ENCODE results near the gene KCNMA1. TPM values are rescaled to one million over a fixed set of nuclear protein-coding genes. Genes with fewer than 3 reads are reported as not detected.

The KCNMA1 gene
- polyA plus RNA-seq, 4 donors = 2.7 to 8.6 (median 7.7) TPM

DNA sequence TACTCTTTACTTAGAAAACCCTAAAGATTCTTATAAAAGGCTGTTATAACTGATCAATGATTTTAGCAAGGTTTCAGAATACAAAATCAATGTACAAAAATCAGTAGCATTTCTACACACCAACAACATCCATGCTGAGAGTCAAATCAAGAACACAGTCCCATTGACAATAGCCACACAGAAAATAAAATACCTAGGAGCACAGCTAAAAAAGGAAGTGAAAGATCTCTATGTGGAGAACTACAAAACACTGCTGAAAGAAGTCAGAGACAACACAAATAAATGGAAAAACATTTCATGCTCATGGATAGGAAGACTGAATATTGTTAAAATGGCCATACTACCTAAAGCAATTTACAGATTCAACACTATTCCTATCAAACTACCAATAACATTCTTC, 427.0 kb downstream of the KCNMA1 start:
- H3K27ac ChIP-seq (ENCODE audit: low read depth in 1 of 3, low read length in 2 of 3) = no peak overlapping the region
- FAIRE-seq (no peak), DNase-seq (no peak)
- no peaks in the 10 kb centered on the region for H3K4me1 ChIP-seq (ENCODE audit: control insufficient read depth in 3 of 3, insufficient read depth in 2 of 3, low read depth in 1 of 3, low read length in 2 of 3)
- H3K27me3 ChIP-seq (ENCODE audit: control insufficient read depth in 3 of 3, insufficient read depth in 3 of 3, low read length in 3 of 3) = no peaks in the 10 kb centered on the region
- no peaks in the 10 kb centered on the region for H3K9me3 ChIP-seq (ENCODE audit: control insufficient read depth in 2 of 2, insufficient read depth in 1 of 2, low read depth in 1 of 2, low read length in 1 of 2)
- no peaks in the 10 kb centered on the region for H3K36me3 ChIP-seq (ENCODE audit: control insufficient read depth in 3 of 3, insufficient read depth in 2 of 3, low read depth in 1 of 3, low read length in 3 of 3)
- no peak overlapping the region for H3K4me3 ChIP-seq (ENCODE audit: low read depth in 1 of 3, low read length in 3 of 3)

- Histone ChIP-seq H3K4me3 (ENCODE audit: low read depth in 1 of 3, low read length in 3 of 3) (no peak overlapping the region), H3K9me3 (ENCODE audit: control insufficient read depth in 2 of 2, insufficient read depth in 1 of 2, low read depth in 1 of 2, low read length in 1 of 2) (peaks cover 0 to 4% of the 10 kb centered on the region in 2 donors), H3K36me3 (ENCODE audit: control insufficient read depth in 3 of 3, insufficient read depth in 2 of 3, low read depth in 1 of 3, low read length in 3 of 3) (no peaks in the 10 kb centered on the region), H3K4me1 (ENCODE audit: control insufficient read depth in 3 of 3, insufficient read depth in 2 of 3, low read depth in 1 of 3, low read length in 2 of 3) (no peaks in the 10 kb centered on the region), H3K27me3 (ENCODE audit: control insufficient read depth in 3 of 3, insufficient read depth in 3 of 3, low read length in 3 of 3) (no peaks in the 10 kb centered on the region), H3K27ac (ENCODE audit: low read depth in 1 of 3, low read length in 2 of 3) (no peak overlapping the region)
- DNase-seq (no peak), FAIRE-seq (no peak)
- 79 to 98% (median 93%) methylated on average over 2 of the region's 2 CpGs for WGBS, 3 donors
Observed at GRCh38 chr10:77208684-77209256, 428.8 kb downstream of the KCNMA1 start.

GRCh38 chr10:77207828-77208185, 429.8 kb downstream of the KCNMA1 start:
- Histone ChIP-seq H3K4me1 (ENCODE audit: control insufficient read depth in 3 of 3, insufficient read depth in 2 of 3, low read depth in 1 of 3, low read length in 2 of 3) (no peaks in the 10 kb centered on the region), H3K4me3 (ENCODE audit: low read depth in 1 of 3, low read length in 3 of 3) (no peak overlapping the region), H3K9me3 (ENCODE audit: control insufficient read depth in 2 of 2, insufficient read depth in 1 of 2, low read depth in 1 of 2, low read length in 1 of 2) (peaks cover 0 to 4% of the 10 kb centered on the region in 2 donors), H3K36me3 (ENCODE audit: control insufficient read depth in 3 of 3, insufficient read depth in 2 of 3, low read depth in 1 of 3, low read length in 3 of 3) (no peaks in the 10 kb centered on the region), H3K27me3 (ENCODE audit: control insufficient read depth in 3 of 3, insufficient read depth in 3 of 3, low read length in 3 of 3) (peaks cover 0 to 5% (median 2%) of the 10 kb centered on the region in 3 donors), H3K27ac (ENCODE audit: low read depth in 1 of 3, low read length in 2 of 3) (peak overlapping the region in 1 of 3 donors; percentile 12)
- 78 to 91% (median 89%) methylated on average over 5 of the region's 5 CpGs for WGBS, 3 donors
- no peak for DNase-seq
- FAIRE-seq = no peak

- WGBS, 3 donors = 62 to 67% (median 64%) methylated on average over 4 of the region's 4 CpGs
Observed at GRCh38 chr10:77207182-77207827, 430.3 kb downstream of the KCNMA1 start.

GRCh38 chr10:77205135-77205534, 432.5 kb downstream of the KCNMA1 start:
- Histone ChIP-seq H3K9me3 (ENCODE audit: control insufficient read depth in 2 of 2, insufficient read depth in 1 of 2, low read depth in 1 of 2, low read length in 1 of 2) (peaks cover 0 to 4% of the 10 kb centered on the region in 2 donors), H3K4me1 (ENCODE audit: control insufficient read depth in 3 of 3, insufficient read depth in 2 of 3, low read depth in 1 of 3, low read length in 2 of 3) (no peaks in the 10 kb centered on the region), H3K27me3 (ENCODE audit: control insufficient read depth in 3 of 3, insufficient read depth in 3 of 3, low read length in 3 of 3) (peaks cover 0 to 5% (median 2%) of the 10 kb centered on the region in 3 donors), H3K36me3 (ENCODE audit: control insufficient read depth in 3 of 3, insufficient read depth in 2 of 3, low read depth in 1 of 3, low read length in 3 of 3) (no peaks in the 10 kb centered on the region), H3K27ac (ENCODE audit: low read depth in 1 of 3, low read length in 2 of 3) (no peak overlapping the region), H3K4me3 (ENCODE audit: low read depth in 1 of 3, low read length in 3 of 3) (no peak overlapping the region)
- FAIRE-seq (no peak), DNase-seq (no peak)
- 72 to 83% (median 74%) methylated on average over 2 of the region's 2 CpGs for WGBS, 3 donors

More at GRCh38 chr10:77207182-77207827, 430.3 kb downstream of the KCNMA1 start:
- H3K9me3 ChIP-seq (ENCODE audit: control insufficient read depth in 2 of 2, insufficient read depth in 1 of 2, low read depth in 1 of 2, low read length in 1 of 2) = peaks cover 0 to 4% of the 10 kb centered on the region in 2 donors
- DNase-seq (peak in 1 of 2 donors; percentile 23), FAIRE-seq (no peak)
- peak overlapping the region in 1 of 3 donors; percentile 1 for H3K27ac ChIP-seq (ENCODE audit: low read depth in 1 of 3, low read length in 2 of 3)
- H3K27me3 ChIP-seq (ENCODE audit: control insufficient read depth in 3 of 3, insufficient read depth in 3 of 3, low read length in 3 of 3) = peaks cover 0 to 5% (median 2%) of the 10 kb centered on the region in 3 donors
- no peaks in the 10 kb centered on the region for H3K36me3 ChIP-seq (ENCODE audit: control insufficient read depth in 3 of 3, insufficient read depth in 2 of 3, low read depth in 1 of 3, low read length in 3 of 3)
- no peaks in the 10 kb centered on the region for H3K4me1 ChIP-seq (ENCODE audit: control insufficient read depth in 3 of 3, insufficient read depth in 2 of 3, low read depth in 1 of 3, low read length in 2 of 3)
- no peak overlapping the region for H3K4me3 ChIP-seq (ENCODE audit: low read depth in 1 of 3, low read length in 3 of 3)

GRCh38 chr10:77204171-77204570, 433.4 kb downstream of the KCNMA1 start:
- 59 to 67% (median 64%) methylated on average over 2 of the region's 2 CpGs for WGBS, 3 donors
- Histone ChIP-seq H3K27ac (ENCODE audit: low read depth in 1 of 3, low read length in 2 of 3) (no peak overlapping the region), H3K36me3 (ENCODE audit: control insufficient read depth in 3 of 3, insufficient read depth in 2 of 3, low read depth in 1 of 3, low read length in 3 of 3) (no peaks in the 10 kb centered on the region), H3K4me3 (ENCODE audit: low read depth in 1 of 3, low read length in 3 of 3) (no peak overlapping the region), H3K4me1 (ENCODE audit: control insufficient read depth in 3 of 3, insufficient read depth in 2 of 3, low read depth in 1 of 3, low read length in 2 of 3) (no peaks in the 10 kb centered on the region), H3K9me3 (ENCODE audit: control insufficient read depth in 2 of 2, insufficient read depth in 1 of 2, low read depth in 1 of 2, low read length in 1 of 2) (peaks cover 0 to 4% of the 10 kb centered on the region in 2 donors), H3K27me3 (ENCODE audit: control insufficient read depth in 3 of 3, insufficient read depth in 3 of 3, low read length in 3 of 3) (peaks cover 0 to 5% (median 2%) of the 10 kb centered on the region in 3 donors)
- DNase-seq (no peak), FAIRE-seq (no peak)

DNA sequence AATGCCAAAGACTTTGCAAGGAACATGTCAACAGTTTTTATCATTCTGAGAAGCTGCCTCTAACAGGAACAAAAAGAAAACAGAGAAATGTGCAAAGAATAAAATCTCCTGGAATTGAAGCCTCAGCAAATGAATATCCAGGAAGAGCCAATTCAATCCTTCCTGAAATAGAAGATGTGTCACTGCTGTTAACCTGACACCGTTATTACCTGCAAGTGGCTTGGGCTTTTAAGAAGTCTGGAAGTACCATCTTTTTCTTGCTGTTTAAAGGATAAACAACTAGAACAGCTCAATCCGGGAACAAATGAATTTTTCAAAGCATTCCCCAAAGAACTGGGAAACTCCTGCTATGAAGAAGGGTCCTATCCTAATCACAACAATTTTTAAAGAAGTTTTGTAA, 434.8 kb downstream of the KCNMA1 start:
- Histone ChIP-seq H3K9me3 (ENCODE audit: control insufficient read depth in 2 of 2, insufficient read depth in 1 of 2, low read depth in 1 of 2, low read length in 1 of 2) (peaks cover 0 to 4% of the 10 kb centered on the region in 2 donors), H3K36me3 (ENCODE audit: control insufficient read depth in 3 of 3, insufficient read depth in 2 of 3, low read depth in 1 of 3, low read length in 3 of 3) (no peaks in the 10 kb centered on the region), H3K27me3 (ENCODE audit: control insufficient read depth in 3 of 3, insufficient read depth in 3 of 3, low read length in 3 of 3) (peaks cover 0 to 6% (median 2%) of the 10 kb centered on the region in 3 donors), H3K27ac (ENCODE audit: low read depth in 1 of 3, low read length in 2 of 3) (no peak overlapping the region), H3K4me1 (ENCODE audit: control insufficient read depth in 3 of 3, insufficient read depth in 2 of 3, low read depth in 1 of 3, low read length in 2 of 3) (no peaks in the 10 kb centered on the region), H3K4me3 (ENCODE audit: low read depth in 1 of 3, low read length in 3 of 3) (no peak overlapping the region)
- FAIRE-seq (no peak), DNase-seq (no peak)
- WGBS, 3 donors = 67 to 84% (median 75%) methylated on average over 2 of the region's 2 CpGs

- peaks cover 2 to 8% (median 3%) of the 10 kb centered on the region in 3 donors for H3K27me3 ChIP-seq (ENCODE audit: control insufficient read depth in 3 of 3, insufficient read depth in 3 of 3, low read length in 3 of 3)
- H3K27ac ChIP-seq (ENCODE audit: low read depth in 1 of 3, low read length in 2 of 3) = peak overlapping the region in 1 of 3 donors; percentile 14
- DNase-seq (no peak), FAIRE-seq (no peak)
- H3K9me3 ChIP-seq (ENCODE audit: control insufficient read depth in 2 of 2, insufficient read depth in 1 of 2, low read depth in 1 of 2, low read length in 1 of 2) = peaks cover 0 to 4% of the 10 kb centered on the region in 2 donors
- WGBS, 3 donors = 56 to 73% (median 64%) methylated on average over 7 of the region's 7 CpGs
- no peaks in the 10 kb centered on the region for H3K36me3 ChIP-seq (ENCODE audit: control insufficient read depth in 3 of 3, insufficient read depth in 2 of 3, low read depth in 1 of 3, low read length in 3 of 3)
- no peaks in the 10 kb centered on the region for H3K4me1 ChIP-seq (ENCODE audit: control insufficient read depth in 3 of 3, insufficient read depth in 2 of 3, low read depth in 1 of 3, low read length in 2 of 3)
- H3K4me3 ChIP-seq (ENCODE audit: low read depth in 1 of 3, low read length in 3 of 3) = no peak overlapping the region
Observed at GRCh38 chr10:77201135-77202106, 436.2 kb downstream of the KCNMA1 start.

Measured in small intestine (tissue), 7 donors.